ENCODE results near the gene PSMD1. TPM values are rescaled to one million over a fixed set of nuclear protein-coding genes. Genes with fewer than 3 reads are reported as not detected.
A peak's percentile ranks its signal among the peaks of the same experiment; 100 is the strongest.

The PSMD1 gene
- total and polyA plus RNA-seq, 8 donors, result 13.4 to 35.6 (median 25.1) TPM

- no peak within 1 kb of the TSS for H3K4me3 ChIP-seq
- ATAC-seq (peak in 2 of 4 donors; percentile 36 to 51), FAIRE-seq (no peak), DNase-seq (no peak)
- H3K36me3 ChIP-seq, result no peaks in the 10 kb centered on the region
- 70 to 72% methylated on average over 5 of the region's 5 CpGs for WGBS, 2 donors
- H3K27me3 ChIP-seq, result no peaks in the 10 kb centered on the region
- peaks cover 7 to 27% (median 18%) of the 10 kb centered on the region in 3 donors for H3K4me1 ChIP-seq
- TF ChIP-seq CTCF (IDR thresholded peaks at IDR 0.05), result no peak
- intact Hi-C loops (cut with DNase I), result no loop called here
- no peaks in the 10 kb centered on the region for H3K9me3 ChIP-seq
- H3K27ac ChIP-seq, result no peak within 1 kb of the TSS
These were observed 68.3 kb downstream of the PSMD1 start, which contains the start of gene HTR2B for GRCh38 chr2:231124838-231125568. HTR2B (minus strand) TSS chr2:231125042; CDS start chr2:231123764, 1,278 bp downstream.

GRCh38 chr2:231126123-231126522 is 69.5 kb downstream of the PSMD1 start:
- 97 to 99% methylated on average over 7 of the region's 7 CpGs for WGBS, 2 donors
- no peak for FAIRE-seq
- DNase-seq, result no peak
- Histone ChIP-seq H3K4me1 (peaks cover 7 to 21% (median 18%) of the 10 kb centered on the region in 3 donors), H3K27me3 (no peaks in the 10 kb centered on the region), H3K4me3 (no peak overlapping the region), H3K36me3 (no peaks in the 10 kb centered on the region), H3K27ac (no peak overlapping the region), H3K9me3 (no peaks in the 10 kb centered on the region)
- TF ChIP-seq CTCF (IDR thresholded peaks at IDR 0.05), result no peak
- intact Hi-C loops (cut with DNase I), result no loop called here
- ATAC-seq, result no peak

- 96 to 99% methylated on average over 9 of the region's 9 CpGs for WGBS, 2 donors
- Histone ChIP-seq H3K36me3 (no peaks in the 10 kb centered on the region), H3K4me1 (peaks cover 7 to 20% (median 12%) of the 10 kb centered on the region in 3 donors), H3K9me3 (no peaks in the 10 kb centered on the region), H3K27ac (no peak overlapping the region), H3K4me3 (no peak overlapping the region), H3K27me3 (no peaks in the 10 kb centered on the region)
- TF ChIP-seq CTCF (IDR thresholded peaks at IDR 0.05), result no peak
- no peak for ATAC-seq
- DNase-seq, result no peak
- intact Hi-C loops (cut with DNase I), result no loop called here
- no peak for FAIRE-seq
These were observed 70.8 kb downstream of the PSMD1 start for GRCh38 chr2:231127480-231127879.

GRCh38 chr2:231127936-231128335 is 71.3 kb downstream of the PSMD1 start:
- TF ChIP-seq CTCF (IDR thresholded peaks at IDR 0.05), result no peak
- intact Hi-C loops (cut with DNase I), result no loop called here
- no peak for FAIRE-seq

GRCh38 chr2:231128541-231128940 is 71.9 kb downstream of the PSMD1 start:
- H3K27ac ChIP-seq, result no peak overlapping the region
- no peaks in the 10 kb centered on the region for H3K27me3 ChIP-seq
- no peaks in the 10 kb centered on the region for H3K9me3 ChIP-seq
- FAIRE-seq (no peak), ATAC-seq (no peak), DNase-seq (no peak)
- peaks cover 7 to 11% (median 10%) of the 10 kb centered on the region in 3 donors for H3K4me1 ChIP-seq
- H3K4me3 ChIP-seq, result no peak overlapping the region
- intact Hi-C loops (cut with DNase I), result no loop called here
- no peak for TF ChIP-seq CTCF (IDR thresholded peaks at IDR 0.05)
- H3K36me3 ChIP-seq, result no peaks in the 10 kb centered on the region

More at GRCh38 chr2:231127936-231128335, 71.3 kb downstream of the PSMD1 start:
- WGBS, 2 donors, result 86 to 92% methylated on average over 1 of the region's 1 CpG
- no peaks in the 10 kb centered on the region for H3K9me3 ChIP-seq
- H3K4me1 ChIP-seq, result peaks cover 7 to 16% (median 10%) of the 10 kb centered on the region in 3 donors
- no peak for DNase-seq
- no peaks in the 10 kb centered on the region for H3K27me3 ChIP-seq
- no peak for ATAC-seq
- no peak overlapping the region for H3K27ac ChIP-seq
- H3K4me3 ChIP-seq, result no peak overlapping the region
- no peaks in the 10 kb centered on the region for H3K36me3 ChIP-seq

Data from pancreas (tissue), 10 donors.